Measurements from ENCODE around the gene NES.

Gene NES

DNA sequence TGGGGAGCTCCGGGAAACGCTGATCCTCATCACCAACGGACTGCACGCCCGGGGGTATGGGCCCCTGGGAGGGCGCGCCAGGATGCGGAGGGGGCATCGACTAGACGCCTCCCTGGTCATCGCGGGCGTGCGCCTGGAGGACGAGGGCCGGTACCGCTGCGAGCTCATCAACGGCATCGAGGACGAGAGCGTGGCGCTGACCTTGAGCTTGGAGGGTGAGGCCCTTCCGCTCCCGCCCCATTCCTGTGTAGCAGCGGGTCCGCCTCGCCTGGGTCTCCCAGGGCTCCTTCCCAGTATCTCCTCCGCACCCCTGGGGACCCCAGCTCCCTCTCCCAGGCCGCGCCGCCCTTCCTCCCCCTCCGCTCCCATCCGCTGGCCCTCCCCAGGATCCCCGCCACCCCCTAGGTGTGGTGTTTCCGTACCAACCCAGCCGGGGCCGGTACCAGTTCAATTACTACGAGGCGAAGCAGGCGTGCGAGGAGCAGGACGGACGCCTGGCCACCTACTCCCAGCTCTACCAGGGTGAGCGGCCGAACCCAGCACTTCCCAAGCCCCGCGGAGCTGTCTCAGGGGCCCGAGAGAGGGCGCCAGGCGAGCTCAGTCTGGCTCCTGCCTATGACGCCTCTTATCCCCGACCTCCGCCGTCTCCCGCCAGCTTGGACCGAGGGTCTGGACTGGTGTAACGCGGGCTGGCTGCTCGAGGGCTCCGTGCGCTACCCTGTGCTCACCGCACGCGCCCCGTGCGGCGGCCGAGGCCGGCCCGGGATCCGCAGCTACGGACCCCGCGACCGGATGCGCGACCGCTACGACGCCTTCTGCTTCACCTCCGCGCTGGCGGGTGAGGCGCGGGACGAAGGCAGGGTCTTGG, 53.0 kb downstream of the NES start:
- no peak for DNase-seq (ENCODE audit: low read depth in 3 of 3, low spot score in 1 of 3)

DNA sequence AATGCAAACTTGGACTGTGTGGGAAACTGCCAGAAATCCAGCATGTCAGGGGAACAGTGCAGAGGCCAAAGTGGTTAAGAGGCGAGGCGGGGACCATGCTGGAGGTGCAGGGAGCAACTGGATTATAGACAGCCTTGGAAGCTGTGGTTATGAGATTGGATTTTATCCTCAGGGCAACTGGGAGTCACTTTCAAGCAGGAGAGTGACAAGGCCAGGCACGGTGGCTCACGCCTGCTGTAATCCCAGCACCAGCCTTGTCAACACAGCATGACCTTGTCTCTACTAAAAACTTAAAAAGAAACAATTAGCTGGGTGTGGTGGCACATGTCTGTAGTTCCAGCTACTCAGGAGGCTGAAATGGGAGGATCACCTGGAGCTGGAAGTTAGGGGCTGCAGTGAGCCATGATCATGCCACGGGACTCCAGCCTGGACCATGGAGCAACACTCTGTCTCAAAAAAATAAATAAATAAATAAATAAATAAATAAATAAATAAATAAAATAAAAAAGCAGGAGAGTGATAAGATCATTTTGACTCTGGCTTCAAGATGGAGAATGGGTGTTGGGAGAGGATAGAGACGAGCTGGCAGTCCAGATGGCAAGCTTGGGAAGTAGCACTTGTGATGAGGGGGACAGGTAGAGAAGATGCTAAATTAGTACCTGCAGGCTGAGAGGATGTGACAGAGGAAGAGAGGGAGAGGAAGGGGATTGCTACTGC, 54.5 kb downstream of the NES start:
- no peak for DNase-seq (ENCODE audit: low read depth in 3 of 3, low spot score in 1 of 3)

DNA sequence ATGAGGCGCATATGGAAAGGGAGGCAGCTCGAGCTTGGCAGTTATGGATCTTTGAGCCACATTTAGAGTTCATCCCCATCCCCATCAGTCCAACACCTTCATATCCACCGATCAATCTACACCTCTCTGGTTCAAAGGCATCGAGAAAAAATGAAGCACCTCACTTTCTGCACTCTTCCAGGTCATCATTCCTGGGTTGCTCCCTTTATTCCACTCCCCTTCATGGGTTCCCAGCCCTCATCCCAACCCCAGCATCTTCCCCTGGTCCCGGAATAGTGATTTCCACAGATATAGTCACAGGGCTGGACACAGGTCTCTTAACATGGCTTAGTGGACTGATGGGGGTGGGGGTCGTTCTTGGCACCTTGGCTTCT, 57.6 kb downstream of the NES start:
- no peak for DNase-seq (ENCODE audit: low read depth in 3 of 3, low spot score in 1 of 3)

DNA sequence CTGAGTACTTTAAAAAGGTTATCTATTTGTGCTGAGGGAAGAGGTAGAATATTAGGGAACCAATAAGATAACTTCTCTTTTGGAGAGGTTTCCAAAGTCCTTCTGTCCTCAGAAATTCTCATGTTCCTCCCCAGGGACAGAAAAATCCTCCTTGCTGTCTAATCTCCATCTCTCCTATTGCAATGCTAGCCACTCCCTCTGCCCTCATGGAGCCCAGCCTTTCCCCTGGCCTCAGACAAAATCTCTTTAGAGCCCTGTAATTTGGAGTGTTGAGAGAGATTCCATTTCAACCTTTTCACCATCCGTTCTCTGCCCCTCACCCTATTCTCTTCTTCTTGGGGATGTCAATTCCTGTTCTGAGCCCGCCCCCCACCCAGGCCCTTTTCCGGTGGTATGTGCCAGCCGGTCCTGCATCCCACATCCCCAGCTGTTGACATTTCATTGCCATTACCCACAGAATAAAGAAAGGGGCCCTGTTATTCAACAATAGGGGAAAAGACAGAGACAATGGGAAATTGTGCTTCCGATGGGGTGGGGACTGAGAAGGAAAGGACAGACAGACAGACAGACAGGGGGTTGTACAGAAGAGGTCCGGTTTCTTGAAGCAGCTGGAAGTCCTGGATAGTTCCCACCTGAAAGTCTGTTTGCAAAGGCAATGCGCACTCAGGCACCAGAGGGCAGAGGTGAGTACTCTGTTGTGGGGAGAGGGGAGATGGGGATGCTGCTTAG, 58.2 kb downstream of the NES start, which contains the start of gene HAPLN2:
TSS of gene HAPLN2 (plus strand) at position 563 of the 729 bp plus-strand sequence. CDS start 4,076 bp downstream, outside the sequence.
- DNase-seq (ENCODE audit: low read depth in 3 of 3, low spot score in 1 of 3), result no peak
